ENCODE measurements around the gene TTC6. TPM values are rescaled to one million over a fixed set of nuclear protein-coding genes. Genes with fewer than 3 reads are reported as not detected.

The TTC6 gene
- under 1 TPM in 1 of 2 donors, not detected in 1; 0.14 TPM for total RNA-seq

GRCh38 chr14:37594971-37595808 lies at the start of gene TTC6, which contains the start of gene FOXA1:
Gene TTC6 (plus strand): TSS chr14:37595629. CDS start chr14:37622065, 26,436 bp downstream.
Gene FOXA1 (minus strand): TSS chr14:37595249. CDS start chr14:37594972, 277 bp downstream.
- Histone ChIP-seq H3K4me1 (ENCODE audit: control insufficient read depth in 1 of 2, low read depth in 2 of 2) (peaks cover 12 to 42% of the 10 kb centered on the region in 2 donors), H3K27me3 (replicated peaks; ENCODE audit: insufficient read depth) (peaks cover 61% of the 10 kb centered on the region), H3K27ac (no peak within 1 kb of the TSS), H3K9me3 (no peaks in the 10 kb centered on the region), H3K36me3 (no peaks in the 10 kb centered on the region), H3K4me3 (peak within 1 kb of the TSS; percentile 72)
- DNase-seq (ENCODE audit: low spot score) (no peak), ATAC-seq (ENCODE audit: insufficient number of reproducible peaks, low FRiP score, low read depth) (peak; percentile 48)
- TF ChIP-seq CTCF (IDR thresholded peaks at IDR 0.05) = no peak

- ATAC-seq (ENCODE audit: insufficient number of reproducible peaks, low FRiP score, low read depth) (no peak), DNase-seq (ENCODE audit: low spot score) (no peak)
- no peak overlapping the region for H3K4me3 ChIP-seq
- H3K9me3 ChIP-seq = no peaks in the 10 kb centered on the region
- no peaks in the 10 kb centered on the region for H3K27me3 ChIP-seq (replicated peaks; ENCODE audit: insufficient read depth)
- no peak overlapping the region for H3K27ac ChIP-seq
- TF ChIP-seq CTCF (IDR thresholded peaks at IDR 0.05) = no peak
- no peaks in the 10 kb centered on the region for H3K36me3 ChIP-seq
- no peaks in the 10 kb centered on the region for H3K4me1 ChIP-seq (ENCODE audit: control insufficient read depth in 1 of 2, low read depth in 2 of 2)
These were observed 48.6 kb upstream of the TTC6 start for GRCh38 chr14:37546621-37547447.

- DNase-seq (ENCODE audit: low spot score) (no peak), ATAC-seq (ENCODE audit: insufficient number of reproducible peaks, low FRiP score, low read depth) (no peak)
- Histone ChIP-seq H3K36me3 (no peaks in the 10 kb centered on the region), H3K4me1 (ENCODE audit: control insufficient read depth in 1 of 2, low read depth in 2 of 2) (no peaks in the 10 kb centered on the region), H3K4me3 (no peak overlapping the region), H3K27me3 (replicated peaks; ENCODE audit: insufficient read depth) (no peaks in the 10 kb centered on the region), H3K27ac (no peak overlapping the region), H3K9me3 (no peaks in the 10 kb centered on the region)
- TF ChIP-seq CTCF (IDR thresholded peaks at IDR 0.05) = no peak
These were observed 44.9 kb upstream of the TTC6 start for GRCh38 chr14:37550511-37550910.

- TF ChIP-seq CTCF (IDR thresholded peaks at IDR 0.05) = no peak
These were observed 44.3 kb upstream of the TTC6 start for GRCh38 chr14:37551119-37551518.

More at GRCh38 chr14:37551119-37551518, 44.3 kb upstream of the TTC6 start:
- no peak for ATAC-seq (ENCODE audit: insufficient number of reproducible peaks, low FRiP score, low read depth)
- no peaks in the 10 kb centered on the region for H3K36me3 ChIP-seq
- no peaks in the 10 kb centered on the region for H3K9me3 ChIP-seq
- no peaks in the 10 kb centered on the region for H3K27me3 ChIP-seq (replicated peaks; ENCODE audit: insufficient read depth)
- DNase-seq (ENCODE audit: low spot score) = no peak
- H3K4me1 ChIP-seq (ENCODE audit: control insufficient read depth in 1 of 2, low read depth in 2 of 2) = no peaks in the 10 kb centered on the region
- no peak overlapping the region for H3K27ac ChIP-seq
- no peak overlapping the region for H3K4me3 ChIP-seq
